Measurements from ENCODE around the gene ARPC1B. TPM values are rescaled to one million over a fixed set of nuclear protein-coding genes. Genes with fewer than 3 reads are reported as not detected.

ARPC1B gene
- total and polyA plus RNA-seq, 2 of the 8 experiments (the other 6 are each of a cell fraction or from before 2014, with no cell fraction given), result 64.5 to 115 TPM

DNA sequence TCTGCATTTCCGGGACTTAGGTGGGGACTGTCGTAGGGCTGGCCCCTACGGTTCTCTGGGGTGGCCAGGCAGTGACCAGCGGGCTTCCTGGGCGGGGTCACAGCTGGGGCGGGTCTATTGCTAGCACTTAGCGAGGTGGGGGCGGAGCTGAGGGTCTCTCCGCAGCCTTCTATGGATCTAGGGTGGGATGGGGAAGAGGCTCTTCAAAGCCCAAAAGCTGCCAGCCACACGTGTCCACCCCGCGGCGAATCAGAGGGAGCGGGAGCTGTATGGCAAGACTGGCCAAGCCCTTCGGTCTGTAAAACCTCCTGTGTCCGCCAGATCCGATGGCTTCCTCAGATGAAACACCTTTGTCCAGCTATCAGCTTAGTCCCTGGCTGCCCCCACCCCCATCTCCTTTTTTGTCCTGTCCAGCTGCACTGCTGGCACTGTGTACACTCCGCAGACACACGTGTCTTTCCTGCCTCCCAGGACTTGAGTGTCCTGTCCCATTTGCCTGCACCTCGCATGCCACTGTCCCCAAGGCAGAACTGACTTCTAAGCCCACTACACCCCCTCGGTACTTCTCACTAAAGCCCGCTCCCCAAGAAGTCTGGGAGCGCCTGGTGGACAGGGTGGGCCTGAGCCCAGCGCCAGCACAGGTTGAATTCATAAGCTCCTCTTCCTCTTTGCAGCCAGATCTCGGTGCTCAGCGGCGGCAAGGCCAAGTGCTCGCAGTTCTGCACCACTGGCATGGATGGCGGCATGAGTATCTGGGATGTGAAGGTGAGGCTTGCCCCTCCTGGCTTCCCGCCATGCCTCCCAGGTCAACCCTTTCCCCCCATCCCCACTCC is 19.0 kb downstream of the ARPC1B start (continued):
- TF ChIP-seq TEAD4 (IDR thresholded peaks at IDR 0.05; ENCODE audit: low read depth, low read length) (no peak), SP4 (IDR thresholded peaks at IDR 0.05; ENCODE audit: low read length) (no peak), SP1 (IDR thresholded peaks at IDR 0.05; ENCODE audit: low read depth, low read length) (0 out of 2 replicates have a peak, but pooled peaks have one; percentile 6)

Data from H1 (cell line).